NCI-H128 (cell line): ENCODE results near the gene AGBL1.
"Not testable (repeated sequence)": the region's sequence is repeated elsewhere in the genome, so short reads cannot be mapped to it uniquely, and the experiment has no call there.

Experiments
- DNase-seq: peaks from one replicate; lab custom pipeline; 2025; ENCODE audit not compliant: unreplicated experiment; lab: John Stamatoyannopoulos, UW

Gene AGBL1

GRCh38 chr15:87032295-87032694, 952.6 kb downstream of the AGBL1 start:
- no peak for DNase-seq

DNA sequence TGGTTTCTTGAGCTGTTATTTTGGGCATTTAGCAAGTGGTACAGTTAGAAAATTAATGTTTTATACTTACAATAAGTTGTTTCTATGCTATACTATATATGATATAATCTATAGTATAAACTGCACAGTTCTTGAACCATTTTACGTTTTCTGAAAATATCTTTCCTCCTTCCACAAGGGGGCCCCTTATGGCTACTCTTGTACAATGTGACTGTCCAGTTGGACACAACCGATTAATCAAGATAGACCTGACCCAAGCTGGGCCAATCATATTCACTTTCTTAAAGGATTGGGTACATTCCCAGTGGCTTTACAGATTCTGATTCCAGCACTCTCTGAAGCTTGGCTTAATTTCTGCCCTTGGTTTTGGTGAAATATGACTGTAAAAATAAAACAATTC, 953.4 kb downstream of the AGBL1 start:
- no peak for DNase-seq

DNA sequence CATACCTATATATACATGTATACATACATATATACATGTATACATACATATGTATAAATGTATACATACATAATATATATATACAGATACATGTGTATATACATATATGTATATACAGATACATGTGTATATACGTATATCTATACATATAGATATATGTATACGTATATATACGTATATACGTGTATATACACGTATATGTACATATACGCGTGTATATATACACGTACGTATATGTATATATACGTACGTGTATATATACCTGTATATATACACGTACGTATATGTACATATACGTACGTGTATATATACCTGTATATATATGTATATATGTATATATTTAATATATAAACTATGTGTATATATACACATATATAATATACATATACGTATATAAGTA, 955.2 kb downstream of the AGBL1 start:
- DNase-seq: no peak

- DNase-seq: no peak
These were observed 958.7 kb downstream of the AGBL1 start for GRCh38 chr15:87038404-87038803.

DNA sequence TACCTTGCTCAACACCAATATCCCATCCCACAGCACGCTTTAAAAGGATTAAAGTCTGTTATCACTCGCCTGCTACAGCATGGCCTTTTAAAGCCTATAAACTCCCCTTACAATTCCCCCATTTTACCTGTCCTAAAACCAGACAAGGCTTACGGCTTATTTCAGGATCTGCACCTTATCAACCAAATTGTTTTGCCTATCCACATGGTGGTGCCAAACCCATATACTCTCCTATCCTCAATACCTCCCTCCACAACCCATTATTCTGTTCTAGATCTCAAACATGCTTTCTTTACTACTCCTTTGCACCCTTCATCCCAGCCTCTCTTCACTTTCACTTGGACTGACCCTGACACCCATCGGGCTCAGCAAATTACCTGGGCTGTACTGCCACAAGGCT, 962.9 kb downstream of the AGBL1 start:
- not testable (repeated sequence) for DNase-seq

DNA sequence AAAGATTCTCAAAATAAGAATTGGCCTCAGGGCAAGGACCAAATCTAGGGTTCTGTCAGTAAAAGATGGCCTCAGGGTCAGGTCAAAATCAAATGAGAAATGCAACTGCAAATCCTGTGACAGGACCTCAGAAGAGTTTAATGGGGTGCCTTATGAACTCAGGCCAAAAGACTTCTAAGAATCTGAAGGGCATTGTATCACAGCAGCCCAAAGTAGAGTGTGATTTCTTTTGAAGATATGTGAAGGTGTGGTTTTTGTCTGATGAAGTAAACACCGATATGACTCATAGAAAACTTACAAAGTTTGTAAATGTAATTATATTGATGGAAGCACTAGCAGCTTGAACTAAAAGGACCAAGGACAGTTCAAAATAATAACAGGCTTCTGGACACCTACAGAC, 966.1 kb downstream of the AGBL1 start:
- no peak for DNase-seq

DNA sequence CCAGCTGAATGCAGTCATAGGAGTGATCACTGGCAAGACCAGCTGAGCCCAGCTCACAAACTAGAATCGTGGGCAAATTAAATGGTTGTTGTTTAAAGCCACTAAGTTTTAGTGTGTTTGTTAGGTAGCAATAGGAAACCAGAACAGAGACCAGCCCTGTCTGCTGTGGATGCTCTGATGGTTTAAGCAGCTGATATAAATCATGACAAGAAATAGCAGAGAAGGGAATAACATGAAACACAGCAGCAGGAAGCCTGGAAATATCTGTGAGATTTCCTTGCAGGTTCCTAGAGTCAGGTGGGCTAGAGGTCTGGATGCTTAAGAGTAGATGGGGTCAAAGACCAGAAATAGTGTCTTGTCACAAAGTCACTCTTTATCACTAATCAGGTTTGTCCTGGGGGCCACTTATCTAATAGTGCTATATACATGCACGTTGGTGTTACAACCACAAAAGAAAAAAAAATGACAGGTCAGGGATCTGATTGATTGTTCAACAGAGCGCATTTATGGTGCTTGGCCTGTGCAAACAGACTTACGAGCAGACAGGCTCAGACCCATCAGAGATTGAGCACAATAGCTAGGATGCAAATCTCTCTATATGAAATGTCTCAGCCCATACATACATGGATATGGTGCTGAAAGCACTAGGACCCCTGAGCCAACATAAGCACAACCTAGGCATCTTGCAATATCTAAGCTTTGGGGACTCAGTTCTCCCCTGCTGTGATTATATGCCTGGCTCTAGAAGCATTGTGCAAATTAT, 967.7 kb downstream of the AGBL1 start:
- no peak for DNase-seq
